Jurkat, Clone E6-1 (cell line): ENCODE data around the gene RGS8.

Experiments used
- DNase-seq: peaks from one replicate; pipeline ENCODE4 v3.0.0-alpha.2; 2011; ENCODE audit warnings: low read depth, low spot score
- H3K4me3 ChIP-seq: 2 replicates; pipeline ENCODE4 v1.5.1; 2011; ENCODE audit warnings: mild to moderate bottlenecking, low read length, control low read depth, moderate library complexity

The RGS8 gene

DNA sequence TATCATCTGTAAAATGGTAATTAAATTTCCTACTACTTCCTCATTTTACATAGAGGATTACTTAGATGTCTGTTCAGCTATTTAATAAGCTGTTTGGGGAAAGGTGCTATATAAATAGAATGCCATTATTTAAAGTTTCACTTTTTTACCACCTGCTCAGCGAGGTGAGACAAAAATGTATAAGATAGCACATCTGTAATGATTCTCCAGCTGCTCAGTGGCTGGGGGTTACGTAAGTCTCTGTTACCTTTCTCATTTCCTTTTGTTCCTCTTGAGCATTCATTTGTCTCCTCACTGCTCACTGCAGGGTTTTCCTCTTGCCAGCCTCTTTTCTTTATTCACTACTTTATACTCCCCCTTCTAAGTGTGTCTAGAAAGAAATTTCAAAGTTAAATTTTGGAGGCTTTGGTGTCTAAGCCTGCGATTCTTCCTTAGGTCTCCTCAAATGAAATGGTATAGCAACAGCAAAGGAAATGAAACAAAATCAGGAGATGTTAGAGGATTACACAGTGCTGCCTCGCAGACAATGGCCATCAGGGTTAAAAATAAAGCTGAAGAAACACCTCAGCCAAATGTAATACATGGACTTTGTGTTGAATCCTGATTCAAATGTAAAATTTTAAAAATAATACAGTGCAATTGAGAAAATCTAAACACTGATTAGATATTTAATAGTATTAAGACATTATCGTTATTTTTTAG is 6.8 kb downstream of the RGS8 start:
- no peak for DNase-seq

DNA sequence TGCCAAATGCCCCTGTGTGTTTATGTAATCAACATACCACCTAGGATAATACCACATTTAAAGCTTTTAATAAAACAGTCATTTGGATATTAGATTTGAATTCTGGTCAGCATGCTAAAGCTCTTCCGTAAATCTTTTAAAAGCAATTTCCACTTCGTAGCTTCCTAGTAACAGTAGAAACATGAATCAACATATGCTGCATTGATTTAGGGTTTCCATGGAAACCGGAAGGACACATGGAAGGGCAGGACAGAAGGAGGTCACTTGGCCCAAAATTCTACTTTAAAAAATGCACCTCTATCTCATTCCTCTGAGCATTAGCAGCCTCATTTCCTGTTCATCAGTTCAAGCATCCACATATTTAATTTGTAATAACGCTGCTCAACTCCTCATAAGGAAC is 8.1 kb downstream of the RGS8 start:
- H3K4me3 ChIP-seq, result no peak overlapping the region

More for the DNA sequence above, 6.8 kb downstream of the RGS8 start:
- H3K4me3 ChIP-seq, result no peak overlapping the region

DNA sequence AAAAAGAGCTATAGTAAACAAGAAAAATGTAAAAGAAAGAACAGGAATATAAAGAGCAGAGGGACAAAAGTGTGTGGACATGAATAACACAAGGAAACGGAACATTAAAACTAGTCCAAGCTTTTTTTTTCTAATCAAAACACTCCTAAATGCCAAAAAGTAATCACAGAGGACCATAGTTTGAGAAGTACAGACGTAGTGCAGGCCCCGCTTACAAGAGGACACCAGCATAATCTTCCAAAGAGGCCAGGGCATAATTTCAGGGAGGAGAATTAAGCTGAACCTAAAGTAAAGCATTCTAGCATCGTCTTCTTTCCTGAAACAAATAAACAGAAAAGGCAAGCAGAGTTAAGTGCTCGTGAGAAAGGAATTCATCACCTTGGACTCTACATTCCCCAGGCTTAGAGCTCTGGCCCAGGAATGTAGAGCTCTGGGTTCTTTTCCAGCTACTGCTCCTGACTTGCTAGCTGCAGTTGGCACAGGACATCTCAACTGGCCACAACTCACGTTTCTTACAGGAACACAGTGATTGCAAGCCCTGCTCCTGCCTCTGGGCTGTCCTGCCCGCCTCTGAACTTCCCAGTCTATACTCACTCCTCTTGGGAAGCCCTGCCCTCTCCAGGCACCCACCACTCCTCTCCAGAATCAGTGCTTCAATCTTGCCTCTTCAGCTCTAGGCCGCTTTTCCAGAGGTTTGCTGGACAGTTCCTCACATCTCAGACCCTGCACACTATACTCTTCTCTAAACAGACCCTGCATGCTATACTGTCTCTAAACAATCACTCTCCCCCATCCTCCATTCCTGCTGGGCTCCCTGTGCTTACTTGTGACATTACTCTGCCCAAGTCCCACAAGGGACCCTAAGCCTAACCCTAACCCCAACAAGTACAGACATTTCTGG is 9.8 kb downstream of the RGS8 start:
- H3K4me3 ChIP-seq, result no peak overlapping the region
- no peak for DNase-seq

More for the DNA sequence above, 8.1 kb downstream of the RGS8 start:
- no peak for DNase-seq

DNA sequence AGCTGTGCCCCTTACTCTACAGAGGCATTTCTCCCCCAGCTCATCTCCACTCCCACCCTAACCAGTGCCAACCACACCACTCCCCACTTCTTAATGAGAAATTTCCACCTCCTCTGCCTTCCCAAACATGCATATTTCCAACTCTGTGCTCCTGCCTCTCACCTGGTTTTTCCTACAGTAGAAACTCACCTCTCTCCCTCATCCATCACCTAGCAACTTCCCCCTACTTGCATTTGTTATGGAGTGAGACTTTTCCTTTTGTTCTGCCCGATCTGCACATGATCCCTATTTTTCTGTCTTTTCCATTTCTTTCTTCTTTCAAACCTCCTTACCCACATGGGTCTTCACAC is 11.9 kb downstream of the RGS8 start:
- H3K4me3 ChIP-seq, result no peak overlapping the region
- DNase-seq, result no peak

DNA sequence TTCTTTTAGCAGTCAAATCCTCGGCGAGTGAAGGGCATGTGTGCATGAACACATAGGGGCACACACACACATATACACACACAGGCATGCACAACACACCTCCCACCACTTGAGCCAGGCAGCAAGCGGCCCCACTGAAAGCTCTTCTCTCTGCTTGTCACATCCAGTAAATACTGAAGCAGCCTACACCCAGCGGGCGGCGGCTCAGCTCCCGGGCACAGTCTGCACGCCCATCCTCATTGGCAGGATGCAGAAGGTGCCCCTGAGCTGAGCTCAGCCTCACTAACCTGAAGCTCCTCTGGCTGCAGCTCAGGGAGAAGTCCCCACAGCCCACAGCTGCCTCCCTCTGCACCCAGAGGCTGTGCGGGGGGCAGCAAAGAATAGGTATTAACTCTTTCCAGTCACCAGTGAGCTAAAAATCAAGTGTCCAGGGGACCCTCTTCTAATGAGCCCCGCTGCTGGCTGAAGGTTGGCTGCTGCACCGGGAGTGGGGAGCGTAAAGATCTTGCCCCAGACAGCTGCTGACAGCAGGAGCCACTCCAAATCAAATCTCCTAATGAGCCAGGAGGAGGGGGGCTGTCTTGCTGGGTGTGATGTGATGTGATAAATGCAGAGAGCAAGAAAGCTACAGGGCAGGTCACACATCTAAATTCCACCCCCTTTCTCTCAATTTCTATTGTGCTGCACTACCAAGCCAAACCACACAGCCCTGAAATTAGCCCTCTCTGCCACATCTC is 12.5 kb downstream of the RGS8 start:
- no peak for DNase-seq
- no peak overlapping the region for H3K4me3 ChIP-seq

DNA sequence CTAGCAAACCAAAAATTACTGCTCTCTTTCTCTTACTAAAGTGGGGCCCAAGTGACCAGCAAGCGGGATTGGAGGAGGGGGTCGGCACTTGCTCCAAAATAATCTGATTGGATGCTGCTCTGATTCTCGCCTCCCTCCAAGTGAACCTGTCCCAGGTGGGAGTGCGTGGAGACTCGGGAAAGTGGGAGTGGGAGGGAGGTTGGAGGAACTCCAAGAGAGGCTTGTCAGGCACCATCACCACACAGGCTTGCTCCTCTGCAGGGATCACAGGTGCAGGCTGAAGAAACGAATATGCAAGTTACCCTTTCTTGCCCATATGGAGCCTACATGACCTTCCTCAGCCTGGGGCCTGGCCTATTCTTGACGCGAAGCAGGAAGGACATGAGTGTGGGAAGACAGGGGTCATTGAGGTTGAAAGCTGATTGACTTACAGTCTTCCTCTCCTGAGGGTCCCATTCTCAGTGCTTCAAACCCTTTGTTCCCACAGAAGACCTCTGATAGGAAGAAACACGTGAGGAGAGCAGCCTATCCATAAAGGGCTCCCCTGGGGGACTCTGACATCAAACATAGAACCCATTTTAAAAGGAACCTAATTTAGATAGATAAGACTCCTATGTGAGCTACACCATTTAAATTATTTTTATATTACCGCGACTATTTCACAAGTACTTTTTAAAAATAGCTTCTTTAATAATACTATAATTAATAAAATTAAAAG is 14.2 kb downstream of the RGS8 start:
- no peak for DNase-seq
- H3K4me3 ChIP-seq, result no peak overlapping the region

DNA sequence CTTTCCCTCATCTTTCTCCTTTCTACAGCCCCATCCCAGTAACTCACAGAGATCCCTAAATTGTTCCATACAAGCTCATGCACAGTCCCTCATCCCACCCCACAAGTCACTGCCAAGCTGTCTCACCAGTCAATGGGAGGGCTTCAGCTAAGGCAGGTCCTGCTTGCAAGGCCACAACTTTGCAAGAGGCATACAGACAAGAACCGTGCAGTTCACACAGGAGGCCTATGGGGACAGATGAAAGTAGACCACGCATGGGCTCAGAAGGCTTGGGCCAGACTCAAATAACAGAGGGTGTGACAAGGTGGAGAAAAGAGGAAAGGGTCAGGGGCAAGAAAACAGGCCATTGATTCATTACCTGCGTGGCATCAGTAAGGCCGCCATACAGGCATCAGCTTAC is 15.1 kb downstream of the RGS8 start:
- no peak for DNase-seq
- H3K4me3 ChIP-seq, result no peak overlapping the region

DNA sequence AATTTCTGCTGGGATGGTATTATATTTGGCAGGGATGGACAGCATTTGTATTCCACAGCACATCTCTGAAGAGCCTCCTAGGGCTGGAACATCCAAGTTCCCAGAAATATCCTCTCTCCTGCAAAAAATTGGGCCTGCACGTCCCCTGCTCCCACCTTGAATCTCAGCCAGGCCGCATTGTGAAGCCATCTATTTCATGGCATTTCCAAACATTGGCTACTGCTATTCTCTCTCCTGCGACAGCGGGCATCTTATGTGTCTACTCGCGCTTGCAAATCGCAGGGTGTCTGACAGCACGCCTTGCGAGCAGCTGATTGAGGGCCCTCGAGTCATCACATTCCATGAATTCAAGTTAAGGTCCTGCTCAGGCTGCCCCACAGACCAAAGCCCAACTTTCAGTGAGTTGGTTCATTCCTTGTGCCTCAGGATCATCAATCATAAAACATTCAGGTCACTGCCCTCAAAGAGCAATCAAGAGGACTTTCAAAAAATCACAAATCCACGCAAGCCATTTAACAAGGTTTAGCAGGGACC is 15.8 kb downstream of the RGS8 start:
- no peak overlapping the region for H3K4me3 ChIP-seq

DNA sequence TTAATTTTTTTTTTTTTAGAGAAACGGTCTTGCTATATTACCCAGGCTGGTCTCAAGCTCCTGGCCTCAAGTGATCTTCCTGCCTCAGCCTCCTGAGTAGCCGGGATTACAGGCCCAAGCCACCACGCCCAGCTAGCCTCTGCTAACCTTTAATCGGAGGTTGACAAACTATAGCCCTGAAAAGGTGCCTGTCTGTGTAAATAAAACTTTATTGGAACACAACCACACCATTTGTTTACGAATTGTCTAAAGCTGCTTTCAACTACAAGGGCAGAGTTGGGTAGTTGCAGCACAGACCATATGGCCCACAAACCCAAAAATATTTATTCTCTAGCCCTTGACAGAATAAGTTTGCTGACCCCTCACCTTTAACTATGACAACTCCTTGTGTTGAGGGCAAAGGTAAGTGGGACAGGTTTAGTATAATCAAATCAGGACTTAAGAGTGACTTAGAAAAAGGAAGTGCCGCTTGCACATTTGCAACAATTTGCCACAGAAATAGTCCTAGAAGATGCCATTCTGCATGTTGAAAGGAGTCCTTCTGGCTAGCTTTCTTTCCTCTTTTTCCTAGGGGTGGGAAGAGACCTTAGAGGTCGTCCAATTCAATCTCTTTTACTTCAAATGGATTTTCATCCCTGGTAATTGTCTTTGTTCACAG is 16.4 kb downstream of the RGS8 start:
- DNase-seq, result no peak
- no peak overlapping the region for H3K4me3 ChIP-seq

More for the DNA sequence above, 15.8 kb downstream of the RGS8 start:
- DNase-seq, result no peak

DNA sequence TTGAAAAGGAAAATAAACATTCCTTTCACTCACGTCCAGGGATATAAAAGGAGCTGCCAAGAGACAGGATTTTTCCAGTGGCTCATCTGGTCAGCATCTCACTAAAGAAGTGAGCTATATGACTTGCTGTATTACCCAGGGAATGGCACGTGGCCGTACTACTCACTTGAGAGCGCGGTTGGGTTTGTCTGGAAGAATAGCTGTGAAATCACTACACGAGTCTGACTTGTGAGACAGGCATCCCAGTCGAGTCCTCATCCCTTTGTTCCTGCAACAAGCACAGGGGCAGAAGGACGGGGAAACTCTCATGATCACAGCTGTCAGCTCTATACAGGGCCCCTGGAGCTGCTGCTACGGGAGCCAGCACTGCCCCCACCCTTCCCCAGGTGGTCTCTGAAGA is 17.7 kb downstream of the RGS8 start:
- DNase-seq, result no peak

DNA sequence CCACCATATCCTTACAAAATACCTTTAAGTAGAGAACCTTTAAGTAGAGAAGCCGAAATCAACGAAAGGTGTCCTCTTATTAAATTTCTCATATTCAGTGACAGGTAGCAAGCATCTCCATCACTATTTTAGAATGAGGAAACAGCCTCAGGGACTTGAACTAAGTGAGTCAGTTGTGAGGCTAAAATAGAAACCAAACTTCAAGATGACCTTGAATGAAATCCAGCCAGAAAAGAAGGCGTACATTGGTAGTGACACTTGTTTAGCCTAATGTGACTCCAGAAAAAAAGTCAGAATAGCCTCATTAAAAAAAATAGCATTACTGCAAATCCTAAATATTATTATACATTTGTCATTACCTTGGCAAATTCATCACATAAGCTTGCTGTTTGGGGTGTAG is 20.1 kb downstream of the RGS8 start:
- no peak for DNase-seq
- H3K4me3 ChIP-seq, result no peak overlapping the region

More for the DNA sequence above, 17.7 kb downstream of the RGS8 start:
- no peak overlapping the region for H3K4me3 ChIP-seq

DNA sequence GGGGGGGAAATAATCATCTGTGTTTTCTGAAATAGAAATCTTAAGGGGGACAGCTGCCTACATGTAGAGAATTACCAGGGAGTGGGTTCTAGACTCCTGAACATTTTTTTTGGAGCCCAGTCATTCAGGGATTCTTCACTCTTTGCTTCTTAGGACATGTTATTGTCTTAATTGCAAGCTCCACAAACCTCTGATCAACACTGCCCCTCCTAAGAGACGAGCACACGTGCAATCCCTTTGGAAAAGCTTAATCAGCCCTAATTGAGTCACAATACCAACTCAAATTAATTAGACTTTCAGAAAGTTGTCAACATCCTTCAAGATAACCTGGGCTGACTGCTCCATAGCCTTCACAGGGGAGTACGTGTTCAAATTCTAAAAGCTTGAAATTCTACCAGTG is 21.4 kb downstream of the RGS8 start:
- no peak for DNase-seq
- no peak overlapping the region for H3K4me3 ChIP-seq

DNA sequence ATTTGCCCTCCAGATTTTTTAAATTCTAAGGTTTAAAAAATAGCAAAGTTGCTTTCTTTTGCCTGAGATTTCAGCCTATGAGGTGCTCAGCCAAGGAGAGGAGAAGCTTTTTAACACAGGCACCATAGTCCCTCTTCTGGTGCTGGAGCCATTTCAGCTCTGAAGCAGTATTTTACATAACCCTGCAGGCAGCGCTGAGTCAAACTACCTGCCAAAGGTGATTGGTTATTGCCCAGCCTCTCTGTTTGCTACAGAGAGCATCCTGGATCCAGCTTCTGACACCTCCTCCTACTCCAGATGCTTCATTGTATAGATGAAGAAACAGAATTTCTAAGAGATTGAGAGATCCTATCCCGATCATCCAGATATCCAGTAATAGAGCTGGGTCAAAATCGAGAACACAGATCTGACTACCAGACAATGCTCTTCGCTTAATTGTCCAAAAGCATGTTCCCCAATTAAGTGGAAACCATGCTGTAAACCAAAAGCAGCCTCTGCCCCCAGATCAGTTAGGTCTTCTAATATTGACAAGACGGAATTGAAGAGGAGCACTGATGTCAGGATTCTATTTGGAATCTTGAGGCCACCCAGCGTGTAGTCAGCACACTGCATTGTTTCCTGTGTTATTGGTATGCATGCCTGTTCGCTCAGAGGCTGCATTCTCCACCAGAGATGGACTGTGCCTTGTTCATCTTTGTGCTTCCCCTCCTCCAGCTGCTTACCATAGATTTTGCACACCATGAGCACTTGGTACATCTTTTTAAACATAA is 22.1 kb downstream of the RGS8 start:
- no peak overlapping the region for H3K4me3 ChIP-seq
- no peak for DNase-seq

DNA sequence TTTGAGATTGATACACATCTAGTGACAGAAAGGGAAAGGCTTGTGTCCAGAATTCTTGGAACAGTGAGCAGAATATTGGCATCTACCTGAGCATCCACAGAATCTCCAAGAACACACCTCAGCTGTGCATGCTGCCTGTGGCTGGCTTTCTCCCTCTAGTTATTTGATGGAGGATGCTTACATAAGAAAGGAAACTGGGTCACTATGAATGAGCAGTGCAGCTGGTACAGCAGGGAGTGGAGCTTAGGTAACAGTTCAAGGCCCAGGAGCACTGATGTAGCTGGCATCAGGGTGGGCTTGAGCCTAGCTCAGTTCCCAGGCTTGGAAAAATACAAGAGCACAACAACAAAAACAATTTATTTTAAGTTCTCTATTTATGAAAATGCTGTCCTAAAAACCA is 26.3 kb downstream of the RGS8 start:
- no peak overlapping the region for H3K4me3 ChIP-seq
- no peak for DNase-seq

DNA sequence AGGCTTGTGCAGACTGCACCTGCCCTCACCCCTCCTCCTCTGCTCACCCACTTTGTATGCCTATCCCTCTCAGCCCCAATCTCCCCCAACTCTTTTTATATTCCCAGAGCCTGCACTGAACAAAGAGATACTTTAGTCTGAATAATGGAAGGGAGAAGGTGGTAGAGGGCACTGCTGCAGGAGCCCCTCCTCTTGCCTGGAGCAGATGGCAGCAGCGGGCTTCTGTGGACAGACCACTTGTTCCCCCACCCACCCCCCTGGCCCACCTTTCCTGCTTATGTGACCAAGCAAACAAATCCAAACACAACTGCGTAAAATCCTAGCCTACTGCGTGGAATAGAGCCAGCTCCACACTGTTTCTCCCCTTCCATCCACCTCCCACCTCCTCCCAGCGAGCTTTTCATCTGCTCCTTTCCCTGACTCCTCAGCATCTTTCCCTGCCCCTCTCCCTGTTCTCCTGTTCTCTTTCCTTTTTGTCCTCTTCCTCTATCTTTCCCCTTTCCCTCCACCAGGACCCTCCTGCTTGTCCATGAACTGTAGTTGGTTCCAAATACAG is 27.5 kb downstream of the RGS8 start:
- no peak for DNase-seq
- no peak overlapping the region for H3K4me3 ChIP-seq

DNA sequence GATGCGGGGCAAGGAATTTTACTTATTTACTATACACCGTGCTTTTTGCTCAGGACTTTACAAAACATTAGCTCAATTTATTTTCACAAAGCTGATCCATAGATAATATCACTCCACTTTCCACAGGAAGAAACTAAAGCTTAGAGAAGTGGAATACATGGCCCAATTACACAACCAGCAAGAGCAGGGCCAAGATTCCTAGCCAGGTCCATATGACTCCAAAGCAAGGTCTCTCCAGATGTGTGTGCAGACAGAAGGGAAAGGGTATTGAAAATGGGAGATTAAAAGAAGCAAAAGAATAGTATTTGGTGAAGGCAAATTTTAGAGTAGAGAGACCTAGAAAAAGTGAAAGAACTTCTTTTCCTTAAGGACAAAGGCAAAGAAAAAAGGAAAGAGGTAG is 30.4 kb downstream of the RGS8 start:
- no peak overlapping the region for H3K4me3 ChIP-seq
- DNase-seq, result no peak

DNA sequence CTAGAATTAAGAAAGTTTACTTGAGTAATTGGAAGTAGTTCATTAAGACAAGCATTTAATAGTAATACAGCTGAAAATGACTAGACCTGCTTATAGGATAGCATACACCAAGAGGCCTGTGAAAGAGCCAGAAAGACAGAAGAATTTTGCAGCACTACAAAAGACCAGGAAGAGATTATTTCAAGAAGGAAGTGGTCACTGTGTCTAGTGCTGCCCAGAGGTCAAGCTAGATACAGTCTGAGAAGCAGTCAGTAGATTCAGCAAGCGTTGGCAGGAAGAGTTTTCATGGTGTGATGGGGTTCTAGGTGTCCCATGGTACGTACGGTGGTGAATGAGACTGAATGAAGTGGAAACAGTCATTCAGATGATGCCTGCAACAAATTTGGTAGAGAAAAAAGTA is 31.5 kb downstream of the RGS8 start:
- no peak for DNase-seq
- H3K4me3 ChIP-seq, result no peak overlapping the region

DNA sequence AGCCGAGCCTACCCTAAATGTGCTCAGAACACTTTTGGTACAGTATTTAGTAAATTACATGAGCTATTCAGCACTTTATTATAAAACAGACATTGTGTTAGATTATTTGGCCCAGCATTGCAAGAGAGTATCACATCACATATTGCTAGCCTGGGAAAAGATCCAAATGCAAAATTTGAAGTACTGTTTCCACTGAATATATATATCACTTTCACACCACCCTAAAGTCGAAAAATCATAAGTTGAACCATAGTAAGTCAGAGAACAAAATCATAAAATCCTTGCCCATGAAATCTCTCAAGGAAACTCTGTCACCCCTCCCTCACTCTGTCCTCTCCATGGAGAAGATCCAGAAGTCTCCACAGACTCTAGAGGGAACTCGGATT is 33.1 kb downstream of the RGS8 start:
- H3K4me3 ChIP-seq, result no peak overlapping the region
- DNase-seq, result no peak
